Activated CD4-positive, CD25-positive, alpha-beta regulatory T cell treated with anti-CD3 and anti-CD28 coated beads, Interleukin-2, amount 50 U/mL, for 16 hours (primary cell): ENCODE measurements around the gene GRIA1.

Source experiments
- DNase-seq: peaks from one replicate; pipeline ENCODE4 v3.0.0-alpha.2; 2020; ENCODE audit warnings: low read depth, low spot score

The GRIA1 gene

DNA sequence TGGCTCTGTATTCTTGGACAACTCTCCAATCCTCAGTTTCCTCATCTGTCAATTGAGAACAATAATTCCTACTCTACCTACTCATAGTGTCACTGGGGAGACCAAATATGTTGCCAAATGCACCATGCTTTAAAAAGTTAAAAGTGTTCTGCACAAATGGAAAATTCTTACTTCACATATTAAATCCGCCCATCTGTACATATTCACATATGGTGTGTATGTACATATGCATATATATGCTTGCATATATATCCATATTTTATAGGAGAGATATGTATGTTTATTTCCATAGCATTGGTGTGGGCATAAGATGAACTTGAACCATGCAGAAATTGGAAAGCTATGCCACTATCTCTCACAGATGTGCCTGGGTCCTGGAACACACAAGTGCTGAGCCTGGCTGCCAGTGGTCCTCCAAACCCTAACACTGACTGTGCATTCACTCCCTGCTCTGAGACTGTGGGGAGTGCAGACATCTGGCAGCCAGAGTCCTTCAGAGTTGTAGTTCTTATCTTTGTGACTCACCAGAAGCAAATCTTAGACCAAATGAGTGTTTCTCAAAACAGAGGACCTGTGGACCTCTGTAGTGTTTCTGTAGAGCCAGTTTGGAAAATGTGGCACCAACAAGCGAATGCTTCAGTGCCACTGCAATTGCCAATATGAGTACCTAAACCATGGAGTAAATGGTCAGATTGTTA, 168.7 kb downstream of the GRIA1 start:
- DNase-seq, result no peak

DNA sequence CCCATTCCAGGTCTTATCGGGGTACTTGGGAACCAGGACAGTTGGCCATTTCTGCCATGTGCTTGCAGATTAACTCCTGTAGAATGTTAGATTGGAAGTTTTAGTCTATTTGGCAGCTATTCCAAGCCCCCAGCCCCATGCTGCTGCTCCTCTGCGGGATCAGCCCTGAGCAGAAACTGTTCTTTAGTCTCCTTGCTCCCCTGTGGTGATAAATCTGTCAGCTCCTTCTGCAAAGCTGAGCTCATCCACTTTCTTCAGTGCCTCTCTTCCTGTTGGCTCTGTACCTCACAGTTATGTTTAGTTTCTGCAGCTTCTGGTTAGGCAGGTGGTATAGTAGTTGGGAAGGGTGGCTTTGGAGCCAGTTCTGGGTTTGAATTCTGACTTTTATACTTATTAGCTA, 170.4 kb downstream of the GRIA1 start:
- no peak for DNase-seq

DNA sequence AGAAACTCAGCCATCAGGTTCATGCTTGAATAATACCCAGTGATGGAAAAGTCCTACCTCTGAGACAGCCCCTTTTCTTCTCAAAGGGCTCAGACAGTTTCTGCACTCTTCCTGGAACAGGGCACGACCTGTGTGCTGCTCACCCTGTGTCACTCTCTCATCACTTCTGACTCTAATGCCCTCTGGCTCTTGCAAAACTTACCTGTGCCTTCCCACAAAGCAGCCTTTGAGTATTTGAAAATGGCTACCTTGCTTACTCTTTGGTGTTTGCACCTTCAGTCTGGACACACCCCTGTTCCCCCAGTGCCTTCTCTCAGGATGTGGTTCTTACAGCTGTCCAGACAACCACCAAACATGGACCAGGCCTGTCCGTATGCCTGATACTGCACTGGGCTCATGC, 171.4 kb downstream of the GRIA1 start:
- no peak for DNase-seq

DNA sequence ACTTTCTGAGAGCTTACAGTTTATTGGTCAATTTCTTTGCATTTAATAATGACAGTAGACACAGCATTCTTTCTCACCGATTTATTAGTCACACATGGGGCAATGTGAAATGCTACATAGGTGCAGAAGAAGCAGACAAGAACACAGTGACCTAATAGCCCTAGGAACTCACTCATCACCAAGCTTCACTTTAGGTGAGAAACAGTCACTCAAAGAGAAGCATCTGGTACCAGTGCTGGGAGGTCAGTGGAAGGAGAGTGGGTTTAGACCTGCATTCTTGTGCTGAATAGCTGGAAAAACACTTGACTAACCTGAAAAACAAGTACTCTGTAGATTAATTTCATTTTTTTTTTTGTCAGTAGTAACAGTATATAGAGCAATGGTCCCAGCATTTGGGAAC, 179.6 kb downstream of the GRIA1 start:
- no peak for DNase-seq

DNA sequence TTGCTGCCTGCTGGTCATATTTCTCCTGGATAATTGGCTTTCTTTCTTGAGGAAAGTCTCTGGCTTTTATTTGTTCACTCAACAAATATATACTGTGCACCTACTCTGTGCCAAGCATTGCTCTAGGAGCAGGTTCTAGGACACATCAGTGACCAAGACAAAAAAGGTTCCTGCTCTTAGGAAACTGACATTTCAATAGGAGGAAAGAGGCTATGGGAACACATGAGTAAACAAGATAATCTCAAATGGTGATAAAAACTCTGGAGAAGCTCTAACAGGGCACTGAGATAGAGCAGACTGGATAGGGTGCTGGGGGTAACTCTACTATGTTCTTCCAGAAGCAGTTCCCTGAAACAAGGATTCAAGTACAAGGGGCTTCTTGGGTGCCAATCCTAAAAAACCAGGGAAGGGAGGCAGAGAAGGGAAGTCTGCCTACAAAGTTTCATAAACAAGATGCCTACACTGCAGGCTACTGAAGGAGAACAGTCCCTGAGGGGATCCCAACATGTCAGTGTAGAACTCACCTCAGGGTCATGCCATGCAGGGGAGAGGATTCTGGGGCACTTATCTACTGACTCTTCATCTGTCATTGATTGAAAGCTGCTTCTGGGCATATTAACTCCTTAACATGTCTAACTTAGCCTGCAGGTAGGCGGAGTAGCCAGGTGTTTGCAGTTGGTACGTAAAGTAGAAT, 181.3 kb downstream of the GRIA1 start:
- DNase-seq, result no peak

DNA sequence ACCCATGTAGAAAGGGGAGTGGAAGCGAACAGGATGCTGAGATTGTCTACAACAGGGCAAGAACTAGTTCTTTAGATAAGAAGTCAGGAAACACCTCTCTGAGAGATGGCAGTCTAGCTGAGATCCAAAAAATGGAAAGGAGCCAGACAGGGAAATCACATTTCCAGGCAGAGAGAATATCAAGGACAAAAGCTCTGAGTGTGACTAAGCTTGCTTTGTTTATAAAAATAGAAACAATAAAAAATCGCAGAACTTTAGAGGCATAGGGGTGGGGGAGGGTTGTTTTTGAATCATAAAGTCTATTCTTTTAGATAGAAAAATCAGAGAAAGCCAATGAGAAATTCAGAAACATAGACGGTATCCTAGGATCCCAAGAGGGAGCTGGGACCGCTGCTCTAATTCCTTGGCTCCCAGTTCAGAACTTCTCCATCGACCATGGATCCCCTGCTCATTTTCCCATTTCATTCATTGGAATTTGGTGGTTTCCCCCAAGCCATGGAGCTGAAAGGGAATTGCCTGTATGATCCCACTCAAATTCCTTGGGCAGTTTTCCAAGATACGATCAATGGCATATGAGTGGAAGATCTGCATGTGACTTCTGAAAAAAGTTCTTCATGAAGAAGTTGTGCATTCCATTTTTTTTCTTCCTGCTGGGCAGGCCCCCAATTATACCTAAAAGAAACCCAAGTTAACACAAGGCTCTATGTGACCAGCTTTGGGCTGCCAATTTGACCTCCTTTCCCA, 182.0 kb downstream of the GRIA1 start:
- DNase-seq, result no peak

DNA sequence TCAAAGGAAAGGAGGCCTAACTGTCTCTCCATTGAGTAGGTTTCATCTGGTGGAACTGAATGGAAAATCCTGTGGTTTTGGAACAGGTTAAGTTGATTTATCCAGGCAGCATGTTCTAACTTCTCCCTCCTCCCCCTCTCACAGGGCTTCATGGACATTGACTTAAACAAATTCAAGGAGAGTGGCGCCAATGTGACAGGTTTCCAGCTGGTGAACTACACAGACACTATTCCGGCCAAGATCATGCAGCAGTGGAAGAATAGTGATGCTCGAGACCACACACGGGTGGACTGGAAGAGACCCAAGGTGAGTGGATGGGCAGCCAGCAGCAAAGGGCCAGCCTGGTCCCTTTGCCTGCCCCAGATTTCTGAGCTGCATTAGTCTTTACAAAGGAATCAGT, 183.9 kb downstream of the GRIA1 start:
- DNase-seq, result no peak

DNA sequence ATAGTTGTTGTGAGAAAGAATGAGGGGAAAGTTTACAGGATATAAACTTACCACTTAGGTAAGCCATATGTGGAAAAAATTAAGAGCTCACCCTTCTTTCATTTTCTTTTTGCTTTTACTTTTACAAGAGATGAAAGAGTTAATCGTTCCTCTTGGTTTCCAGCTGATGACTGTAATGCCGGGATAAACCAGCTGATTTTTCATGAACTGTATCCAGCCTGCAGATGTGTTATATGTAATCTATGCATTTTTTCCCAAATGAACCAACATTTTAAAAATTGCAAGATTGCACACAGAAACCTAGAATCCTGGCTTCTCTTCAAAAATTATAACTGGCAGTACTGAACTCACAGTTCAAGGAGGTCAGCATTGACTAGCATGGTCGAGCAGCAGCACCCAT, 185.9 kb downstream of the GRIA1 start:
- DNase-seq, result no peak

DNA sequence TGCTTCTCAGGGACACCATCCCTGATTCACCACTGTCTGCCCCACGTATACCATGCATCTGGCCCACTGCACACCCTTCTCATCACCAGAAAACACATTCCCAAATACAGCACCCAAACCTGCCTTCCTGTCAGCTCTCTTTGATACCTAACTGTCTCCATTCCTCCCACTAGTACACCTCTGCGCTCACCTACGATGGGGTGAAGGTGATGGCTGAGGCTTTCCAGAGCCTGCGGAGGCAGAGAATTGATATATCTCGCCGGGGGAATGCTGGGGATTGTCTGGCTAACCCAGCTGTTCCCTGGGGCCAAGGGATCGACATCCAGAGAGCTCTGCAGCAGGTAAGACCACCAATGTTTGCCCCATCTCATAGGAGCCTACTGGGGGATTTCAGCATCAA, 186.4 kb downstream of the GRIA1 start:
- no peak for DNase-seq

DNA sequence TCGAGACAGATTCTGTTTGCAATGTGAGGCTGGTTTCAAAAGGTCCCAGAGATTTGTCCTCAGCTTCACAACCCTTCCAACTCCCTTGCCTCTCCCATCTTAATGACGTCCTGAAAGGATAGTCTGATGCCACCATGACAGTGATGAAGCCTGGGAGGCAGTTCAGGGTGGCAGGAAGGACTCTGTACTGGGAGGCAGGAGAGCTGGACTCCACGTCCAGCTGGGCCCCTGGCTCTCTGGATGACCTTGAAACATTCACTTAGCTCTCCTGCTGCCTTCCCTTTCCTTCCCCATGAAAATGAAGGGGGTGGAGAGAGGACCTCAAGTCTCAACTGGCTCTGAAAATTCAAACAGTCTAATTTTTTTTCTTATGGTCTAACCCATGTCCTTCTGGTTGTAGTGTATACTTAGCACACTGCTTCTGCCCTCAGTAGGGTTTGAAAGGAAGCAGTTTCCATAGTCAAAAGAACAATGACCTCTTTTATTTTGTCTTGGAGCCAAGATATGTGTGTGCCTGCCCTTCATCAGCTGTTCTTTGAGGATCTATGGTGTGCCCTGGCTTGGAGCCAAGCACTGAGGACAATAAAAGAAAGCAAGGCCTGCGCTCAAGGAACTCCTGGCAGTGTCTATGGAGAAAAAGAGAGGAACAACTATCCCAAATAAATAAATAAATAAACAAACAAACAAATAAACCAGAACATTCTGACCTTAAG, 188.3 kb downstream of the GRIA1 start:
- DNase-seq, result no peak

DNA sequence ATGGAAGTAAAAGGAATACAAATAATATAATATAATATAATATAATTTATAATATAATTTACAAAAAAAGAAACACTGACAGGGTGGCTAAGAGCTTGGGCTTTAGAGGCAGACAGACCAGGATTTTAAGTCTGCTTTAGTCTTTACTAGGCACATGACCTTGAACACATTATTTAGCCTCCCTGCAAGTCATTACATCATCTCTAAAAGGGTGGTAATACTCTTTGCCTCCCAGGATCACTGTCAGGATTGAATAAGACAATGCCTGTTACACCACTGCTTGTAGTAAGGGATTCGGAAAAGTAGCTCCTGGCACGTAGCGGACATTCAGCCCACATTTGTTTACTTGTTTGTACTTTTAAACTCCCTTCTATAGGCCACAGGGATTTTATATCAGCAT, 199.8 kb downstream of the GRIA1 start:
- DNase-seq, result no peak

DNA sequence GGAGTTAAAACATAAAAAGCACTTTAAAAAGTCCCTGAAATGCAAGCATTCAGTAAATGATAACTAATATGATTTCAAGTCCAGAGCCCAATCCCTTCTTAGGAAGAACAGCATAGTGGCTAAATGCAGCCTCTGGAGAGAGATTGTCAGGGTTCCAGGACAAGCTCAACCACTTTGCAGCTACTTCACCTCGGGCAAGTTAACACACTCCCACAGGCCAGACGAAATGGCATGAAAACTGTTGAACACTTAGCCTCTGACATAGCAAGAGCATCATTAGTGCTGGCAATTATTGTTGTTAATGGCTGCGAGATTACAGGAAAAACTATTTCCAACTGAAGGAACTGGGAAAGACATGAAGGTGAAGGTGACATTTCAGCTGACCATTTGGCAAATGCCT, 205.8 kb downstream of the GRIA1 start:
- no peak for DNase-seq

DNA sequence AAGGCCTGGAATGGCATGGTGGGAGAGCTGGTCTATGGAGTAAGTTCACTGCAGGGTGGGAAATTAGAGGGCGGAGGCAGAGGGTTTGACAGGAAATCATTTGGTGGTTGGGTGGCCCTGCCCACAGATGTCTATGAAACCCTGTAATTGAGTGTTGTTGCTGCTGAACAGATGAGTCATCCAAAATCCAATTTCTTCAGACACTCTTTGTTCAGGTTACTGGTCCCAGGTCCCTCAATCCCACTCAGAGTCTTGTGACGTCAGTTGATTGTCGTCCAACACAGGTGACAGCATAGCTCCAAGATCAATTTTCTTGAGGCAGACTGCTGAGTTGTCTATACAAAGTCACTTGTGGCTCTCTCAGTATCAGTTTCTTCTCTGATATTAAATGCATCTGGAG, 208.6 kb downstream of the GRIA1 start:
- no peak for DNase-seq

DNA sequence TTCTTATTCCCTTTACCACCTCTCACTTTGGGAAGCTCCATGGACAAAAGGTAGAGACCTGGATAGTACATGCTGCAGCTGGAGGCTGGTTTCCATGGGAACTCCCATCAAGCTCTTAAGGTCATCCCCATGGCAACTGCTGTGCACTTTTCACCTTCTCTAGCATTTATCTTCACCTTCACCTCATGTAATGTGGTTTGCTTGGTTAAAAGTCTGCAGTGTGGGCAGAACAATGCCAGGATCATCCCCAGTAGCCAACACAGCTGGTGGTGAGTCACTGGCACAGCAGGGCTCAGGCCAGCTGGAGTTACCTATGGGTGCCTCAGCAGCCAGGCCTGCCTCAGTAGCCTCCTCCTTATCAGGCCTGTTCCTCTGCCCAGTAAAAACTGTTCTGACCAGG, 210.5 kb downstream of the GRIA1 start:
- no peak for DNase-seq

DNA sequence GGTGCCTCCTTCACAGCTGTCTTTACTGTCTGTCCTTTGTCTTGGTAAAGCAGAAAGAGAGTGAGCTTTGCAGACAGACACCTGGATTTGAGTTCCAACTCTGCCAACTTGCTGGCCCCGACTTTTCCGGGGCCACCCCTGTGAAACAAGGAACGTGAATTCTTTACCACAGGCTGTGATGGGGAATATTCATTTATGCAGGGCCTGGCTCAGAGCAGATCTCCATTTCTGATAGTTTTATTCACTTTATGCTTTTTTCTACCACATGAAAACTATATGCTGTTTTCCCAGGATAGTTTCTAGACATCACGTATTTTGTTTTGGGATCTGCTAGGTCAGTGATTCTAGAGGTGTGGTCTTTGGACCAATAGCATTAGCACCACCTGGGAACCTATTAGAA, 211.8 kb downstream of the GRIA1 start:
- DNase-seq, result no peak

DNA sequence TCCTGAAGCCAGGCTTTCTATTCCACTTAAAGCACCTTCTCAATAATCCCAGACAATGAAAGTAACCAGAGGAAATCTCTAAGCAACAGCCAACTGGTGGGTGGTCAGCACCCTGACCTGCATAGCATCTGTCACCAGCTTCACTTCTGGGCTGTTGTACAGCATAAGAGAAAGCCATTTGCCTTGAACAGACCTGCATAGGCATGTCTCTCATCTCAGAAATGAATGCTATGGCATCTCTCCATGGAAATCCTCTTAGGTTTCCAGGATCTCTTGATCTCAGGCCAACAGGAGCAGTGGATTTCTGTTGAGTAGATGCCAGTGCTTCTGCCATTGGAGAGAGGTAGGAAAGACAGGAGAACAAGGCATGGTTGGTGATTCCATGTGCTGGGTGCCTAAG, 213.6 kb downstream of the GRIA1 start:
- DNase-seq, result no peak

DNA sequence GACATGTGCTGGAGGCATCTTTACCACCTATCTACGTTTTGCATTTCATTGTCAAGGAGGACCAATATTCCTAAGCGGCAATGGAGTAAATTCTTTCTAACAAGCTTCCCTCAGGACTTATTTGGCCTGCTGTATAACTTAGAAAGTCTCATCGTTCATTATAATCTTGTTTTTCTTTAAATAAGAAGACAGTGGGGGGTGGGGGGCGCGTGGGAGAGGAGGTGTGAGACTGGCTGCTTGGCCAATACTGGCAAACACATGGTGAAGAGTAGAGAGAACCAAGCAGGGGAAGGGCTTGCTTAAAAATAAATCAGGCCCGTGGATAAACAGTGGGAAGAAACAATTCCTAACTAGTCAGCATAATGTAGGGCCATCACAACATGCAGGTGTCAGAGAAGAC, 217.2 kb downstream of the GRIA1 start:
- no peak for DNase-seq

DNA sequence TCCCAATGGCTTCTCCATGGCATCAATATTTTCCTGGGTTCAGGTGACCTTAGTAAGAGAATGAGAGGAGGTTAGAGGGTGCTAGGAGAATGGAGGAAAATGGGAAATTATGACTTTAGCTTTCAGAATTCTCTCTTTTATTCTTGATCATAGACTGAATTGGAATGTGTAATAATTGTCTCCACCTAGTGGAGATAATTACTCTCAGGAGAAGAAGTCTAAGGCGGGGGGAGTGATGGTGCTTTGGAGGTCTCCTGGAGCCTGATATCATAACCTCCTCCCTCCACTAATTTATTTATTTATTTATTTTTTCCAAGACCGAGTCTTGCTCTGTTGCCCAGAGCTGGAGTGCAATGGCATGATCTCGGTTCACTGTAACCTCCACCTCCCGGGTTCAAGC, 221.3 kb downstream of the GRIA1 start:
- no peak for DNase-seq

DNA sequence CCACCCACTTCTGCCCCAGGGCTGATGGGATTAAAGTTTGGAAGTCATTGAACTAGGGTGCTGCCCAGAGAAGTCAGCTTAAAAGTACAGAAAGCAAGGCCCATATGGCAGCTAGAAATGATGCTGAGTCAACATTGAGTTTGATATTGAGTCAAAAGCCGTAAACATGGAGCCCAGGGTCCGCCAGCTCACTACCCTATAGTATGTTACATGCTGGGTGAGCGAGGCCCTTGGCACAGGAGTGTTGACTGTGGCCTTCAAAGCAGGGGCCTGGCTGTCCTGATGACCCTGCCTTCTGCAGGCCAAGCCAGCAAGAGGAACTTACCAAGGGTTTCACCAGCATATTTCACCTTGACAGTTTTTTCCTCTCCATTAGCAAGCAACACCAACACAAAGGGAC, 222.5 kb downstream of the GRIA1 start:
- DNase-seq, result no peak

DNA sequence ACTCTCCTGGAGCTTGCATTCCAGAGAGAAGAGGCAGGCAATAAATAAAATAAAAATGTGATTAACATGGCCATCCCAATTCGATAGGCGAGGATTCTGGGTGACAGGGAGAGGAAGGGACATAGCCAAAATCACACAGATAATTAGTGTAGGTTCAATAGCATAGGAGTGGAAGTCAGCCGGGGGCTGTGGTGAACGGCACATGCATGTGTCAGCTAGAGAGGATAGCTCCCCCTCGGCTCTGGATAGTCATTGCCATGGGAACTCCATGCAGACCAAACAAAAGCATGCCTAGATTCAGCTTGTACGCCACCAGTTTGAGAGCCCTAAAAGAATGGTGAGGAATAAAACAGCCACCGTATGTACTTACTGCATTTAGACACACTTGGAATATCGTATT, 223.5 kb downstream of the GRIA1 start:
- no peak for DNase-seq

DNA sequence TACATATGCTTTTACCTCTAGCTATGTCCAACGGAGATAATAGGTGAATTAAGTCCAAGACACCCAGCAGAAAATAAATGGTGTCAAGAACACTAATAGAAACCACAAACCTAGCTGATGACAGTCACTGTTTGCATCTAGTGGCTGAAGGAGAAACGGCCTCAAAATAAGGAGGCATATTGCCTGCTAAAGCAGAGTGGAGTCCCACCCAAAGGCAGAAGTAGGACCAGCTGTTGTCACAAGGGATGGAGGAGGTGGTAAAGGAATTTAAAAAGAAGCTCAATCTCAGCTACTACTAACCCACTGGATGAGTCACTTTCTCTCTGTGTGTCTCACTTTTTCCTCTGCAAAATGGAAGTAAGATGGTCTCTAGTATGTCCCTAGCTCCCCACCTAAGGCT, 224.3 kb downstream of the GRIA1 start:
- no peak for DNase-seq

DNA sequence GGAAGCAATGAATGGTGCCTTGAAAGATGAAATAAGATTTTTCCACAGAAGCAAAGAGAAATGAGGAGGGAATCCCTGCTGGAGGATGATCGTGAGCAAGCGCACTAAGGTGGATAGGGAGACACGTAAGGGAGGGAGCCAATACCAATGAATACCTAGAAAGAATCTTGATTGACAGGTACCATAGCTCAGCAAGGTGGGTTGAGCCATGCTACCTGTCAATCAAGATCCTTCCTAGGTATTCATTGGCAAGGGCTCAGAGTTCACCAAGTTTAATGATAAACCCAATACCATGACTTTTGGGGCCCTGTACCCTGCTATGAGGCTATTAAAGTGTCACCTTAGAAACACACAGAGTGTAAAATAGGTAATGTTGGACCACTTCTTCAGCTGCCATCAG, 226.8 kb downstream of the GRIA1 start:
- DNase-seq, result no peak
